Measurements from ENCODE around the gene DCDC2C.

The DCDC2C gene

DNA sequence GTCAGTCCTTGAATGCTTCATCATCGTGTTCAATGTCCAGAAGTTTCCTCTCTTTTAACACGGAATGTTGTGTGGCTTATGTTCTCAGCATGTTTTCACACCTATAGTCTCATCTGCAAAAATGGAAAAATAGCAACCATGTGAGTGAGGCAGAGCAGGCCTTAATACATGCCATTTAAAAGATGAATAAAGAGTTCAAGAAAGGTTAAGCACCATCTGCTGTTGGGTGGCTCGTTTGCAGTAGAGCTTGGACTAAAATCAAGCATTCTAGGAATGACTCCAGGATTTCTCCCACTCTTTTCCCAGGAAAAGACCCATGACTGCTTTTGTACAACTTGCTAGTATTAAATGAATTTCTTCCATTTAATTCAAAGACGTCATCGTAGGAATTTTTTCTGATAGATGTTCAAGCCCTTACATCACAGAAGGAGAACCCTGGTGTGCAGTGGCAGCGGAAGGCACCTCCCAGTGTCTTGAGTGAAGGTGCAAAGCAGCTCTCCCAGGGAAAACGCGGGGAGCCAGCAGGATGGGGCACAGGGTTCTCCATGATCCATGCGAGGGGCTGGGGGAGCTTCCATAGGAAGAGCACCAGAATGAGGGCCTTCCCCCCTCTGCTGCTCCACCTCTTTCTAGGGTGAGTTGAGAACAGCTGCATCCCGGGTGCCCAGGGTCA lies 9.6 kb downstream of the DCDC2C start:
- DNase-seq, result no peak

DNA sequence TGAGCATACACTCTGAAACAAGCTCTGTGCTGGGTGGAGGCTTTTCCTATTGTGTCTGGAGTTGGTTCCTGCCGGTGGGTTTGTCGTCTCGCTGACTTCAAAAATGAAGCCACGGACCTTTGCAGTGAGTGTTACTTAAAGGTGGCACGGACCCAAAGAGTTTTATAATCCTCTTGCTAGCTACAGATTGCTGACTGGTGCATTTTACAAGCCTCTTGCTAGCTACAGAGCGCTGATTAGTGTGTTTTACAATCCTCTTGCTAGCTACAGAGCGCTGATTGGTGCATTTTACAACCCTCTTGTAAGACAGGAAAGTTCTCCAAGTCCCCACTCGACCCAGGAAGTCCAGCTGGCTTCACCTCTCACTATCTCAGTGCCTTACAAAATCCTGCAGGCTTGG lies 15.3 kb downstream of the DCDC2C start:
- DNase-seq, result no peak

DNA sequence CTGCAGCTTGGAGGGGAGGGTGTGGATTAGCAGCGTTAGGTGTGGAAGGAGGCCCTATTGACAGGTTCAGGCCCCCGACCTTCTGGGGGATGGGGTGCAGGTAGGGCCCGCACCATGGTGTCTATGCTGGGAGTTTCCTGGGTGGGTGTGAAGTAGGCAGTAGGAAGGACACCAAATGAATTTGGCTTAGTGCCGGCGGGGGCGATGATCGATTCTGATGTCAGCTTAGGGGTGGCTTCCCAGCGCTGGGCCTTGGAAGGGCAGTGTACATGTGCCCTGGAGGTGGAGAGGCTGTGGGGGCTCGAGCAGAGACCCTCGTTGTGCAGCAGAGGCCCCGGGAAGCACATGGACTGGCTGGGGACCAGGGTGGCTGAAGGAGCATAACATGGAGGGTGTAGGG lies 21.6 kb downstream of the DCDC2C start:
- DNase-seq, result no peak

DNA sequence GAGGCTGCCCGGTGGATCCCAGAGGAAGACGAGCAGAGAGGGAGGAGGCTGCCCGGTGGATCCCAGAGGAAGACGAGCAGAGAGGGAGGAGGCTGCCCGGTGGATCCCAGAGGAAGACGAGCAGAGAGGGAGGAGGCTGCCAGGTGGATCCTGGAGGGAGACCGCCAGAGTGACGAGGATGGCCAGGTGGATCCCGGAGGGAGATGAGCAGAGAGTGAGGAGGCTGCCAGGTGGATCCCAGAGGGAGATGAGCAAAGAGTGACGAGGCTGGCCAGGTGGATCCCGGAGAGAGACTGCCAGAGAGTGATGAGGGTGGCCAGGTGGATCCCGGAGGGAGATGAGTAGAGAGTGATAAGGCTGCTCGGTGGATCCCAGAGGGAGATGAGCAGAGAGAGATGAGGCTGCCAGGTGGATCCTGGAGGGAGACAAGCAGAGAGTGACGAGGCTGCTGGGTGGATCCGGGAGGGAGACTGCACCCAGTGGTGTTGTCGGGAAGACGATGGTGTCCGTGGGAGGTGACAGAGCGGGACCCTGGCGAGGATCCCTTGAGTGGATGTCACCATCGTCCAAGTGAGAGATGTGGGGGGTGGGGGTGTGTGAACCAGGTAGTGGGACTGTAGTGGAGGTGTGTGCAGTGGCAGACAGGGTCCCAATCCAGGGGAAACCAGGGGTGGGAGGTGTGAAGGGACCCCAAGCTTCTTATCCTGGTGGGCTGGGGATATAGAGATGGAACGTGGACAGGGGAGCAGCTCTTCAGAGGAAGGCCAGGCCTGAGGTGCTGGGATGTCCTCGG lies 22.3 kb downstream of the DCDC2C start:
- no peak for DNase-seq

DNA sequence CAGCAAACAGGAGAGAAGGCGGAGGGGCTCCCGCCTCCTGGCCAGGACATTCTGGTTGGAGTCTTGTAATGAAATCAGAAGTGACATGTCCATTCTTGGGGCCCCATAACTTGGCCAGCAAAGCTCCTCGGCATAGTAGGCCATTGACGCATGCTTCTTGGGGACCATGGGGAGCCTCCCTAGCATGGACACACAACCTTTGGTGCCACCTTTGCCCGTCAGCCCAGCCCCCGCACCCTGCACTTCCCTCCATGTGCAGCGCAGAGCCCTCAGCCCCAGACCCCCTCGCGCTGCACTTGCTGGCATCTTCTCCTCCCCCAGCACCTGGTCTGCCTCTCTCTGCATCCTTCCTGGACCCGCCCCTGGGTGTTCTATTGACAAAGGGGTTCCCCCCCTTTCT lies 23.1 kb downstream of the DCDC2C start:
- no peak for DNase-seq

DNA sequence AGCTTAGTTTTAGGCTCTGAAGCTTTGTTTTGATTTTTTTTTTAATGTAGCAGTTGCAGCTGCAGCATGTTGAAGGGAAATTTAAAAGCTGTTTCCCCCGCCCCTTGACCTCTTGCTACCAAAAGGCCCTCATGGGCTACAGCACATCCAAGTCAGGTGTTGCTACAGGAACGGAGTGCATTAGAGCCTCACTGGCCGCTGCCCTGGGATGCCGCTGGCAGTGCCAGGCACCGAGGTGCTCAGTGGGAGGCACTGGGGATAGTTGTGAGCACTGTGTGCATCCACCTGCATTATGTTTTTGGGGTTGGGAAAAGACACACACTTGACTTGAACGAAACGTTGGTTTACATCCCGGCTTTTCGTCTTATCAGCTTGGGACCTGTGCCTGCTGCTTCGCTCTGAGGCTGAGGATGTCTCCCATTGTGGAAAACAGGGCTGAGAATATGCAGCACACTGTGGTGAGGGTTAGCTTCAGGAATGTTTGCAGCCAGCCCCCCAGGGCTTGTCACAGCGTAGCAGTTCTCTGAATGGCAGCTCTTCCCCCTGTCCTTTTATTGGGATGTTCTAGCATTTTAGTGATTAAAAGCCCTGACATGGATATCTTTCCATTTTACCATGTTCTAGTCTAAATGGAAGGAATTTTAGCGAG lies 24.1 kb downstream of the DCDC2C start:
- DNase-seq, result no peak

DNA sequence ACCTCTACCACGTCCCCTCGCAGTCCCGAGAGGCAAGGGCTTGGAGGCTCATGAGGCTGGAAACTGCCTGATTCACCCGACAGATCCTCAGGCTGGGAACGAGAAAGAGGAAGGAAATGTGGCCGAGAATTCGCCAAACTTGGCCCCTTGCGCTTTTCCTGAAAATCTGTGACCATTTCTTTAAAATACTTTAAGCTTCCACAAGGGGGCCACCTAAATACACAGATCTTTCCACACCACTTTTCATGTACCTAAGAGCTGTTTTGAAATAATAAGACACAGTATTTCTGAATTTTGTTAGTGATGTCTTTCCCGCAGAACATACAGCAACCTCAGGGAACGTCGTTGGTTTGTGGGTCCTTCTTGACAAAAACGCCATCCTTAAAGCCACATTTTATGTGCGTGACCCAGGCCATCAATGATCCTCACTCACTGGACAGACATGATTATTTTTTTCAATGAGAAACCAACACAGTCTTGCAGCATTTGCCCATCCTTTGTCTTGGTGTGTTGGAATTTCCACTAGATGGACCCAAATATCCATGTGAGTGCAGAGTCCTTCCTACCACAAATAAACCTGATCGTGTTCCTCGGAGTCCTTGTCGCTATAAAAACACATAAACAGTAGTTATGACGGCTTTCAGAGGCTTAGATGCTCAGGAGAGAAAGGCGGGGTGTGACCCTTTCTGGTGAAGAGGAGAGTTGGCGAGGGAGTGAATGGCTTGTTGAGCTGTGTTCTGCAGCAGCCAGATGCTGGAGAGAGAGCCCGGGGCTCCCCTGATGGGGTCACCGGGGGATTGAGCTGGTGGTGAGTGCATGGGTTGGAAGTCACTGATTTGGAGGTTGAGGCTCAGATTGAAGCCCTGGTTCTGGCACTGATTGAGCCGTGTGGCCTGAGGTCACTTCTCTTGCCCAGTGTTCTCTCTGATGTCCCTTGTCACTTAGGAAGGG lies 25.0 kb downstream of the DCDC2C start:
- DNase-seq, result peak in 1 of 2 experiments; percentile 51

DNA sequence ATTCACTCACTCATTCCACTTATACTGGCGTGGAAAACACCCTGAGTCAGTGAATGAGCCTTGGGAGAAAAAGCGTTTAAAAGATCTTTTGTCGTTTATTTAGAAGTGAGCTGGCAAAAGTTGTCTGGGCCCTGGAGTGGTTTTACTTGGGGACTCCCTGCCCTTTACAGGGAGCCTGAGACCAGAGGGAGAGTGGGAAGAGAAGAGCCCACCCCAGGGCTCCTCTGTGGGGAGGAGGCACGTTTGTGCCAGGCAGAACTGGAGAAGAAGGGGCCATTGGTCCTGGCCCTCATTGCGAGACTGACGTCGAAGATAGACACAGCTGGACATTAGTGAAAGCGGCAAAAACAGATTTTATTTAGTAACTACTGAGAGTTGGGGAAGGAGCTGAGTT lies 25.7 kb downstream of the DCDC2C start:
- DNase-seq, result no peak

DNA sequence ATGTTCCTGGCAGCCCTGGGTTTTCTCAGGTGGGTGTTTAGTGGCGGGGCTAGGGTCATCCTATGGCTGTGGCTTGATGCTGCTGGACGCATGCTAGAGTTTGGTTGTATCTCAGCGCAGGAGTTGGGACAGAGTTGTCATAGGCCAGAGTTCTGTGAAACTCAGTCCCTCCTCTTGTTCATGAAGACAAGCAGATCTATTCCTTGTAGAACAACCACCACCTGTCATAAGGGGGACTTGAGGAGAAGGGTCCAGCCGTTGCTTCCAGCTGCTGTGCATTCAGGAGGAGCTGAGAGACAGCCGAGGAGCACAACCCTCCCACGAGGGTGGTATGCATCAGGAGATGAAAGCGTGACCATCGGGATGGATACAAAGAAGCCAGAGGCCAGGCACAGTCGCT lies 26.4 kb downstream of the DCDC2C start:
- no peak for DNase-seq

DNA sequence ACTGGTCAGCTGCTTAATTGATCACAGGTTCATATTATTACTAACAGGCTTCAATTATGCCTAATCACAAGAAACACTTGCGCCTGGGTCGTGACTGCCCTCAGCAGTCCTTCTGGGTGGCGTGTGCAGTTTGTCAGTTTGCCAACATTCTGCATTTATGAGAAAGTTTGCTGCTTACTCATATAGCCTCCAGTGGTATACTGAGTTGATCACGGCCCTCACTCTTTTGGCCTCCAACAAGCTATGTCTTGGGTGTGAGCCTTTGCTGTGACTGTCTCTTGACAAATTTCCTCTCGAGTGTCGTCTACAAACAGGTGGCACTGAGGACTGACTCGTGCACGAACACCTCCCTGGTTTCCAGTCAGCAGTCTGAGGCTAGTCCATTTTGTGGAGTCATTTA lies 27.3 kb downstream of the DCDC2C start:
- DNase-seq, result no peak

DNA sequence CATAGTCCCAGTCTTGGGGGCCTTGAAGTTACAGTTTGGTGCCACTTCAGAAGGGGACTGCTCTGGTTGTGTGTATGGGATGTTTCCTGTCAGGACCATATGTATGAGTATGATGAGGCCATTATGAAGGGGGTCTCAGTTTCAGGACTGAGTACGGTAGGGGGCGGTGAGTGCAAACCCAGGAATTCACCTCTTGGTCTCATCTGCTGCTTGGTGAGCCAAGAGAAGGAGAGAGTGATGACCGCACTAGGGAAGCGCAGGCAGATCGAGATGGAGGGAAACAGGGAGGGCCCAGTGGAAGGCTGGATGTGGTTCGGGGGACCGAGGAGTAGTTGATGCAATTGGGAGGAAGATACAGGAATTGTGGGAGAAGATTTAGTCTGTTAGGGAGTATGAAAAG lies 28.5 kb downstream of the DCDC2C start:
- DNase-seq, result no peak

DNA sequence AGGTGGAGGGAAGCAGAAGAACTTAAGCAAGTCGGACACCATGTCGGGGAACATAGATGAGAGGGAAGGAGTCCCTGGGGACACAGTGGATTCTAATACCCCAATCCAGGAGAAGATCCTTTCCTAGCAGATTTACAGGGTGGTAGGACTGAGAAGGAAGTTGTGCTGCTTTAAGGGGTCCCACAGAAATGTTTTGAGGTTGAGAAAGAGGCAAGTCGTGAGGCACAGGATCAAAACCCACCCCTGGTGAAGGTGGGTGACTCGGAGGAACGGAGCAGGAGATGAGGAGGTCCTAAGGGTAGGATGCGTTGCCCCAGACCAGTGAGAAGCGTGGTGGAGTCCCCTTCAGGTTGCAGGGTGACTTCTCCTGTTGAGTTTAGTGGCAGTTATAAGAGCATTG lies 32.7 kb downstream of the DCDC2C start:
- no peak for DNase-seq

DNA sequence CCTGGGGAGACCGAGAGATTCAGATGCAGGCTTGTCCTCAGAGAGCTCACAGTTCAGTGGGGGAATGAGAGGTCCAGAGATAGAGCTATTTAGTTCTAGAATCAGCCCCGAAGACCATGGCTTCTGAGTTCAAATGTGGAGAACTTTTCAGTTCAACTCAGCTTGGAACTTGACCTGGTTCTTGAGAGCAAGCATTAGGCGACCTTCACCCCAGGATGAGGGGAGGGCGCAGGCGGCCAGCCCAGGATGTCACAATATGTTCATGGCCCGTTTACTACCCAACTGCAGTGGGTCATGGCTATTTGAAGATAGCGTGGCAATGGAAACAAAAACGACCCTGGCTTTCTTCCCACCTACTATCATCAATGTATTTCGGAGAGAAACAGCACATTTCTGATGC lies 33.8 kb downstream of the DCDC2C start:
- DNase-seq, result no peak

DNA sequence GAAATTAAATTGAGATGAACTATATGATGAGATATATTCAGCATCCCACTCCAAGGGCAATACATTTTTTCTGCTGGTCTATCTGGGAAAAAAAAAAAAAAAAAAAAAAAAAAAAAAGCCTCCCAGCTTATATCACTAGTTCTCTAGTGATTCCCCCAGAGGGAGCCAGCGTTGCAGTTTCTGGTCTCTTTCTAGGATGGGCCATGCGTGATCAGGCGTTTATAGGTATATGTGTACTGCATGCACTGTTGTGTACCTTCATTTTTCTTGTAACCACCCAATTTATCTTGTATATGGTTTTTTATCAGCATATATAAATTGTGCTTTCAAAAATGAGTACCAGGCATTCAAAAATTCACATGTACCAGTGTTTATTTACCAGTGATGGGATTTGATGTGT lies 35.1 kb downstream of the DCDC2C start:
- peak in 1 of 2 experiments; percentile 33 for DNase-seq

DNA sequence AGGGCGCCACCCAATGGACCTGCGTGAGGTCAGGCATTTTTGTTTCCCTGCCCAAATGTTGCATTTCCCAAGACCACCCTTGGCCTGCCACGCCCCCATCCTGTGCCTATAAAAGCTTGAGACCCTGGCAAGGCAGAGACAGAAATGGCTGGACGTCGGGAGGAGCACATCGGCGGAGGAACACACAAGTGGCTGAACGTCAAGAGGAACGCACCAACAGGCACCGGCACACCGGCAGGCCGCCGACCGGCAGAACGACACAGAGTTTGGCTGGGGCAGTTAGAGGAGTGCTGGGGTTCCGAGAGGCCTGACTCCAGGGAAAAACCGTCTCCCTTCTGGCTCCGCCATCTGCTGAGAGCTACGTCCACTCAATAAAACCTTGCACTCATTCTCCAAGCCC lies 35.9 kb downstream of the DCDC2C start:
- DNase-seq, result no peak

DNA sequence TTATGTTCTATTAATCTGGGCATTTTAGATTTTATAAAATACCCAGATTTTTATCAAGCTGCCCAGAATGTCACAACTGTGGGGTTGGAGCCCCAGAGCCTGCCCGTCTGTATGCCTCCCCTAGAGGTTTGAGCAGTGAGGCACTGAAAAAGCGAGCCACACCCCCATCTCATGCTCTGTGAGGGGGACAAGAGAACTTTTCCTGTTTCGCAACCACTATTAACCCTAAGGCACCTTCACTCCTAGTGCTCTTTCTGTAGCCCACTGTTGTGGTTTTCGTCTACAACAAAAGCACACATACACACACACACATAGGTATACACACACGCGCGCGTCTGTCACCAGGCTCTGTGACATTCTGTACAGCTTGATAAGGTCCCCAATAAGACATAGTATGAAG lies 38.0 kb downstream of the DCDC2C start:
- no peak for DNase-seq

DNA sequence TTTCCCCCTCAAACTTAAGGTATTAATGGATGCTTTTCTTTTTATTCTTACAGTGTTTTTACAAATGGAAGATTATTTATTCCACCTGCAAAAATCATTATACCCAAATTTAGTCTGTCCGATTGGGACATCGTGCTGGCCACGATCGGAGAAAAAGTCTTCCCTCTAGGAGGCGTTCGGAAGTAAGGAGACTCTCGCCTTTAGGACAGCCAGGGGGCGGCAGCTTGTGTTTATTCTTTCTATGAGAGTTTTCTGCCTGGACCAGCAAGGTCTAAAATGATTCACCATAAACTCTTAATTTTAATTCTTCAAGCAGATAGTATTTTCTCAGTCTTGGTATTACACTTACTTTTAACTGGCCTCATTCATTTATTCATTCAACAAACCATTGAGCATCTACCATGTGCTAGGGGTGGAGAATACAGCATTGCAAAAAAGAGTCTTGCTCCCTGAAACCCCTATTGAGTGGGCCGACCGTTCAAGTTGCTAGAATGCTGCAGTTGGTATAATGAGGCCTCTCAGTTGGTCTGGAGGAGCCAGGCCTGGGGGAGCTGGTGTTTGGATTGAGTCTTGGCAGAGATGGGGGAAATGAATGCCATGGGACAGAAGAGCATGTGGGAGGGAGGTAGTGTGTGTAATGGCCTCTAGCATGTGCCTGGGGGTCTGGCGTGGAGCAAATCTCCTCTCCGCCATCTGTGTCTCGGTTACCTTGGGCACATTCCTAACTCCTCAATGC lies 38.7 kb downstream of the DCDC2C start:
- DNase-seq, result no peak

DNA sequence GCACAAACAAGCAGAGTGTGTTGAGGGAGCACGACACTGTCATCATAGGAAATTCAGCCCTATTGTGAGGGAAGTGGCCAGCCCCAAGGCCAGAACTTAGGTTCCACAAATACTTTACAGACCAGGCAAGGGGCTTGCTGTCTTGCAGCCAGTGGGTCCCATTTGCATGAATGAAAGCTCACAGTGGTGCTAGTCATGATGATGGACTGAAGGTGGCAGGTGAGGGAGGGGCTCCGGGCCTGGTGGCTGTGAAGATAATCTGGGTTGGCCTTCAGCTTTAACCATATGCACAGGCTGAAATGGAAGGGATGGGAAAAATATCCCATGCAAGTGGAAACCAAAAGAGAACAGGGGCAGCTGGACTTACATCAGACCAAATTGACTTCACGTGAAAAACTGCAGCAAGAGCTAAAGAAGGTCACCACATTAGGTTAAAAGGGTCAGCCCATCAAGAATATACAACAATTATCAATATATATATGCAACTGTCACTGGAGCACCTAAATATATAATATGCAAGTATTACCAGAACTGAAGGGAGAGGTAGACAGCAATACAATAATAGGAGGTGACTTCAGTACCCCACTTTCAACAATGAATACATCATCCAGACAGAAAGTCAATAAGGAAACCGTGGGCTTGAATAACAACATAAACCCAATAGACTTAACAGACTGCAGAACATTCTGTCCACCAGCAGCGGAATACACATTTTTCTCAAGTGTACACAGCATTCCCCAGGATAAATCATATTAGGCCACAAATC lies 39.6 kb downstream of the DCDC2C start:
- DNase-seq, result no peak

DNA sequence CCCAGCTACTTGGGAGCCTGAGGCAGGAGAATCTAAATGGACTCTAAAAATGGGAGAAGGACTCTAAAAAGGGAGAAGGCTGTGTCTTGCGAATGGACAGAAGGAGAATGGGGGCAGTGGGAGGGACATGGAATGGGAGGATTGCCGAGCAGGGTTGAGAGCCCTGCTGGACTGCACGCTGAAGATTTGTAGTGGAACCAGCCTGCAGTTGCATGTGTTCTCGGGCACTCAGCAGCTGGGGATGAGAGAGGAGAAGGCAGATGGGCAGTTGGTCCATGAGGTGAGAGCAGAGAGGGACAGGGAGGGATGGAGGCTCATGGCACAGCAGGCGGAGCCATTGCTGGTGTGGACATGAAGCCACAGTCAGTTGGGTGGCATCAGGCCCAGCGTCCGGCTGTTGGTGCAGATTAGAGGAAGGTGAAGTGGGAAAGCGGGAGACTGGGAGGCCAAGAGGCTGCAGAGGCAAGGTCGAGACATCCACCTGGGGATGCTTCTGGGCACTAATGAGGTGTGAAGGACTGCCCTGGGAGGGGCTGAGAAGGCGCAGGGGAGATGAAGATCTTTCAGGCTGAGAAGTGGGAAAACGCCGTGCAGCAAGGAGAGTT lies 40.7 kb downstream of the DCDC2C start:
- no peak for DNase-seq

DNA sequence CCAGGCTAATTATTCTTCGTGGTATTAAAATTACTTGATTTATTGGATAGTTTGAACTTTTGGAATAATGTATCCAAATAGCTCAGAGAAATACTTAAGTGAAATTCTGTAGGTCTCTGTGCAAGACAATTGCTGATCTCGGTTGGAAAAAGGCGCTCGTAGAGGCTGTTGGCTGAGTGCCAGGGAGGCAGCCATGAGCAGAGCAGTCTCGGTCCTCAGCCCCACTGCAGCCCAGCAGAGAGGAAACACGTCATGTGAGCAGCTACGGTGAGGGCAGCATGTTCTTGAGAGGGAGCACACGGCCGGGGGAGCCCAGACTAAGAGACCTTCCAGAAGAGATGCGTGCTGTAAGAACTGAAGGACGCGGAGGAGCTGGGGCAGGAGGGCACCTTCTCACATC lies 42.5 kb downstream of the DCDC2C start:
- no peak for DNase-seq

DNA sequence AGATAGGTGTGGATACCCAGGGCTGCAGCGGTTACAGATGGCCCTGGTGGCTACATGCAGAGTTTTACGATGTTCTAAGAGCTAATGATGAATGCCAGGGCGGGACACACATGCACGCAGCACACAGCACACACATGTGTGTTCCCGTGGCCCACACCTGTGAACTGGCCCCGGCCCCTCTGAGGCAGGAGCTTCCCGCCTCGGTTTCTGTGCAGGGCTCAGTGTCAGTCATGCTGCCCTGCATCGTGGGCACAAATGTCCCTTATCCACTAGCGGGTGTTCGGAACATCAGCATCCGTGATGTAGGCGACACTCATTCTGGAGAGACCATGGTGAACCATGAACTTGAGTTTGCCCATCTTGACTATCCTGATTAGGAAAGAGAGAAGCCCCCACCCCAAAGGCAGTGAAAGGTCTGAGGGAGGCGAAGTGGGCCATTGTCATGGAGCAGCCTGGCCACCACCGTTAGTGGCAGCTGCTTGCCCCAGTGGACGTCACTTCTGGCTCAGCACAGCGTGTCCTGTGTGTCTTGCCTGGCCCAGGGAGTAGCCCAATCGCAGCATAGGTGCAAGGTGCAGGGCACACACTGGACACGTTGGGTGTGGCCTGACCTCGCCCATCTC lies 43.8 kb downstream of the DCDC2C start:
- DNase-seq, result no peak

All from NCI-H526 (cell line).